Neural cell (in vitro differentiated cells): ENCODE results near the gene AQP12A.

Experiments
- RAD21 ChIP-seq: fragments of 450-650 bp; conservative IDR thresholded peaks from 2 replicates; pipeline ENCODE4 v1.6.1; 2014; ENCODE audit warnings: antibody characterized with exemption, mild to moderate bottlenecking, moderate library complexity
- TAF1 ChIP-seq: IDR thresholded peaks from 2 replicates; pipeline ENCODE4 v1.6.1; 2012; ENCODE audit warnings: low read depth
- TF ChIP-seq, protein P1 (sequence below): fragments of 450-650 bp; IDR thresholded peaks from 2 replicates; pipeline ENCODE4 v1.5.1; 2014; ENCODE audit warnings: antibody characterized with exemption, mild to moderate bottlenecking, moderate library complexity; ENCODE audit not compliant: poor library complexity, severe bottlenecking
- TF ChIP-seq, protein P2 (sequence below): IDR thresholded peaks from 2 replicates; pipeline ENCODE4 v1.6.1; 2012; ENCODE audit warnings: borderline replicate concordance

DNA sequence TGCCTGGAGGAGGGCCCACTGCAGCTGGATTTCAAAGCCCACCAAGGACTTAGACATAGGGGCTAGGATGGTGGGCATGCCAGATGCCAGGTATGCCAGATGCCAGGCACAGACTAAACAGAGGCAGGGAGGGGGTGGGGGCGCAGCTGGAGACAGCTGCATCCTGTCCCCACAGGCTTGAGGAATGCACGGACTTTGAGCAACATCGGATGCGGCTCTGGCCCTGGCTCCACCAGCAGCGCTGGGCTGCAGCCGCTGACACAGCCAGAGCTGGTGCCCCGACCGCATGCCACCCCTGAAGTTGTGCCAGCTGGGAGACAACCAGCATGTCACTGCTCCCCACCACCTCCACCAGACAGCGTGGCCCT lies 39.5 kb downstream of the AQP12A start:
- TF ChIP-seq RAD21: no peak
- TF ChIP-seq, protein P1, sequence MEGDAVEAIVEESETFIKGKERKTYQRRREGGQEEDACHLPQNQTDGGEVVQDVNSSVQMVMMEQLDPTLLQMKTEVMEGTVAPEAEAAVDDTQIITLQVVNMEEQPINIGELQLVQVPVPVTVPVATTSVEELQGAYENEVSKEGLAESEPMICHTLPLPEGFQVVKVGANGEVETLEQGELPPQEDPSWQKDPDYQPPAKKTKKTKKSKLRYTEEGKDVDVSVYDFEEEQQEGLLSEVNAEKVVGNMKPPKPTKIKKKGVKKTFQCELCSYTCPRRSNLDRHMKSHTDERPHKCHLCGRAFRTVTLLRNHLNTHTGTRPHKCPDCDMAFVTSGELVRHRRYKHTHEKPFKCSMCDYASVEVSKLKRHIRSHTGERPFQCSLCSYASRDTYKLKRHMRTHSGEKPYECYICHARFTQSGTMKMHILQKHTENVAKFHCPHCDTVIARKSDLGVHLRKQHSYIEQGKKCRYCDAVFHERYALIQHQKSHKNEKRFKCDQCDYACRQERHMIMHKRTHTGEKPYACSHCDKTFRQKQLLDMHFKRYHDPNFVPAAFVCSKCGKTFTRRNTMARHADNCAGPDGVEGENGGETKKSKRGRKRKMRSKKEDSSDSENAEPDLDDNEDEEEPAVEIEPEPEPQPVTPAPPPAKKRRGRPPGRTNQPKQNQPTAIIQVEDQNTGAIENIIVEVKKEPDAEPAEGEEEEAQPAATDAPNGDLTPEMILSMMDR: no peak
- no peak for TF ChIP-seq TAF1
- TF ChIP-seq, protein P2, sequence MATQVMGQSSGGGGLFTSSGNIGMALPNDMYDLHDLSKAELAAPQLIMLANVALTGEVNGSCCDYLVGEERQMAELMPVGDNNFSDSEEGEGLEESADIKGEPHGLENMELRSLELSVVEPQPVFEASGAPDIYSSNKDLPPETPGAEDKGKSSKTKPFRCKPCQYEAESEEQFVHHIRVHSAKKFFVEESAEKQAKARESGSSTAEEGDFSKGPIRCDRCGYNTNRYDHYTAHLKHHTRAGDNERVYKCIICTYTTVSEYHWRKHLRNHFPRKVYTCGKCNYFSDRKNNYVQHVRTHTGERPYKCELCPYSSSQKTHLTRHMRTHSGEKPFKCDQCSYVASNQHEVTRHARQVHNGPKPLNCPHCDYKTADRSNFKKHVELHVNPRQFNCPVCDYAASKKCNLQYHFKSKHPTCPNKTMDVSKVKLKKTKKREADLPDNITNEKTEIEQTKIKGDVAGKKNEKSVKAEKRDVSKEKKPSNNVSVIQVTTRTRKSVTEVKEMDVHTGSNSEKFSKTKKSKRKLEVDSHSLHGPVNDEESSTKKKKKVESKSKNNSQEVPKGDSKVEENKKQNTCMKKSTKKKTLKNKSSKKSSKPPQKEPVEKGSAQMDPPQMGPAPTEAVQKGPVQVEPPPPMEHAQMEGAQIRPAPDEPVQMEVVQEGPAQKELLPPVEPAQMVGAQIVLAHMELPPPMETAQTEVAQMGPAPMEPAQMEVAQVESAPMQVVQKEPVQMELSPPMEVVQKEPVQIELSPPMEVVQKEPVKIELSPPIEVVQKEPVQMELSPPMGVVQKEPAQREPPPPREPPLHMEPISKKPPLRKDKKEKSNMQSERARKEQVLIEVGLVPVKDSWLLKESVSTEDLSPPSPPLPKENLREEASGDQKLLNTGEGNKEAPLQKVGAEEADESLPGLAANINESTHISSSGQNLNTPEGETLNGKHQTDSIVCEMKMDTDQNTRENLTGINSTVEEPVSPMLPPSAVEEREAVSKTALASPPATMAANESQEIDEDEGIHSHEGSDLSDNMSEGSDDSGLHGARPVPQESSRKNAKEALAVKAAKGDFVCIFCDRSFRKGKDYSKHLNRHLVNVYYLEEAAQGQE: no peak
